CD4-positive, alpha-beta T cell (primary cell): ENCODE measurements around the gene LRRC3B. TPM values are rescaled to one million over a fixed set of nuclear protein-coding genes. Genes with fewer than 3 reads are reported as not detected.

Source experiments
- ATAC-seq: fragments of 200-7000 bp; cut with Tn5 transposase; one replicate; pipeline ENCODE4 v1.10.0; 2022; ENCODE audit warnings: mild to moderate bottlenecking; ENCODE audit not compliant: poor library complexity
- CTCF ChIA-PET: fragments of 350-600 bp; sonication (Branson Sonifier 250); formaldehyde crosslinking; loops from one replicate; lab custom pipeline; 2021; ENCODE audit warnings: antibody characterized with exemption, inconsistent platforms; lab: Charles Lee
- POLR2A ChIA-PET: fragments of 350-600 bp; sonication (Branson Sonifier 250); formaldehyde crosslinking; loops from one replicate; lab custom pipeline; 2021; ENCODE audit warnings: antibody characterized with exemption, inconsistent platforms; lab: Charles Lee
- DNase-seq, 14 experiments: peaks; one replicate each; pipeline ENCODE4 v3.0.0-alpha.2; 2013 to 2020; ENCODE audit warnings: mixed read lengths in 2 of 14
- H3K27ac ChIP-seq, 2 donors: one replicate each; pipeline versions ENCODE4 v1.5.1 to v1.7.0; 2013; ENCODE audit warnings: low read length in 2 of 2, low read depth in 1 of 2, mild to moderate bottlenecking in 1 of 2
- H3K27me3 ChIP-seq, 2 experiments: 1 replicate in 1 of 2; 2 replicates in 1 of 2; pipeline versions ENCODE4 v1.6.1 to v1.7.0; 2013; ENCODE audit warnings: low read length in 2 of 2, control low read depth in 1 of 2, mild to moderate bottlenecking in 1 of 2, moderate library complexity in 1 of 2; ENCODE audit not compliant: insufficient read depth in 2 of 2, control insufficient read depth in 1 of 2
- H3K36me3 ChIP-seq: one replicate; pipeline ENCODE4 v1.6.1; 2013; ENCODE audit warnings: low read length, control low read depth; ENCODE audit not compliant: insufficient read depth
- H3K4me1 ChIP-seq: one replicate; pipeline ENCODE4 v1.6.1; 2013; ENCODE audit warnings: low read length, control low read depth; ENCODE audit not compliant: insufficient read depth
- H3K4me3 ChIP-seq: one replicate; pipeline ENCODE4 v1.5.1; 2013; ENCODE audit warnings: mild to moderate bottlenecking, low read length, moderate library complexity
- H3K9me3 ChIP-seq, 2 experiments: 1 replicate in 1 of 2; 2 replicates in 1 of 2; pipeline versions ENCODE4 v1.6.1 to v1.7.0; 2013; ENCODE audit warnings: low read length in 2 of 2, mild to moderate bottlenecking in 2 of 2, control low read depth in 1 of 2, moderate library complexity in 1 of 2; ENCODE audit not compliant: control insufficient read depth in 1 of 2, insufficient read depth in 1 of 2
- H3K27ac Mint-ChIP-seq: one replicate; pipeline ENCODE4 v1.8.0; 2020; ENCODE audit warnings: mixed read lengths
- H3K27me3 Mint-ChIP-seq: one replicate; pipeline ENCODE4 v1.8.0; 2021; ENCODE audit warnings: mixed read lengths
- H3K36me3 Mint-ChIP-seq: one replicate; pipeline ENCODE4 v1.8.0; 2021; ENCODE audit warnings: low read depth, mixed read lengths
- H3K4me1 Mint-ChIP-seq: one replicate; pipeline ENCODE4 v1.8.0; 2021; ENCODE audit warnings: low read depth, mixed read lengths
- H3K4me3 Mint-ChIP-seq: one replicate; pipeline ENCODE4 v1.8.0; 2020; ENCODE audit warnings: mild to moderate bottlenecking, mixed read lengths
- H3K9me3 Mint-ChIP-seq: one replicate; pipeline ENCODE4 v1.8.0; 2020; ENCODE audit warnings: mixed read lengths
- CTCF ChIP-seq: fragments of 200-600 bp; IDR thresholded peaks from one replicate; pipeline ENCODE4 v1.8.0; 2022; ENCODE audit warnings: antibody characterized with exemption, mild to moderate bottlenecking
- intact Hi-C, 2 experiments: fragments of 100-400 bp; cut with DNase I in 1 of 2; cut with micrococcal nuclease in 1 of 2; formaldehyde crosslinking; loops; one replicate each; pipeline versions ENCODE4 v1.15.1 to v1.9.0; 2023 to 2025; cut with DNase I, micrococcal nuclease
- polyA plus RNA-seq, 2 donors: library from polyadenylated mRNA; unstranded; fragments of 120-200 nt; gene quantifications; one replicate each; pipeline ENCODE4 v1.2.1, GENCODE V29; 2013
- total RNA-seq, 174 experiments: library from RNA in 2 of 174; stranded (reverse) in 2 of 174; gene quantifications; one replicate each; pipeline ENCODE4 v1.2.3 and lab custom pipeline; 2021 to 2026

LRRC3B gene
- not detected for total RNA-seq
- not detected for polyA plus RNA-seq (2013, experiment 1 of 2)
- polyA plus RNA-seq (2013, experiment 2 of 2), result 0.18 TPM
- 0 to 0.15 (median 0) reads per million in 172 experiments for total RNA-seq (lab: John Stamatoyannopoulos, UW)

- peaks cover 49% of the 10 kb centered on the region for H3K27me3 Mint-ChIP-seq
- no peaks in the 10 kb centered on the region for H3K9me3 Mint-ChIP-seq
Measured at GRCh38 chr3:26622621-26623418, at the start of gene LRRC3B. LRRC3B (plus strand) TSS chr3:26622772; CDS start chr3:26709673, 86,901 bp downstream.

GRCh38 chr3:26574766-26575165 is 47.8 kb upstream of the LRRC3B start:
- Histone ChIP-seq H3K4me3 (no peak overlapping the region), H3K27ac (no peak overlapping the region), H3K9me3 (peaks cover 0 to 3% of the 10 kb centered on the region in 2 experiments), H3K27me3 (no peaks in the 10 kb centered on the region), H3K4me1 (no peaks in the 10 kb centered on the region), H3K36me3 (no peaks in the 10 kb centered on the region)
- POLR2A ChIA-PET, result no interaction called here
- Mint-ChIP-seq H3K9me3 (peaks cover 12% of the 10 kb centered on the region), H3K4me1 (no peaks in the 10 kb centered on the region), H3K27me3 (no peaks in the 10 kb centered on the region), H3K4me3 (no peak overlapping the region), H3K36me3 (no peaks in the 10 kb centered on the region), H3K27ac (no peak overlapping the region)
- no peak for TF ChIP-seq CTCF
- no peak for ATAC-seq
- CTCF ChIA-PET, result no interaction called here
- DNase-seq, result no peak
- intact Hi-C loops, result no loop called here

More at GRCh38 chr3:26622621-26623418, at the start of gene LRRC3B:
- POLR2A ChIA-PET, result no interaction called here
- Histone ChIP-seq H3K4me3 (no peak within 1 kb of the TSS), H3K9me3 (peaks cover 0 to 25% of the 10 kb centered on the region in 2 experiments), H3K27me3 (peaks cover 24 to 26% of the 10 kb centered on the region in 2 experiments), H3K4me1 (no peaks in the 10 kb centered on the region), H3K36me3 (no peaks in the 10 kb centered on the region), H3K27ac (no peak within 1 kb of the TSS)
- no peaks in the 10 kb centered on the region for H3K36me3 Mint-ChIP-seq
- DNase-seq (no peak), ATAC-seq (no peak)
- intact Hi-C loops, result no loop called here
- H3K4me3 Mint-ChIP-seq, result no peak within 1 kb of the TSS
- H3K4me1 Mint-ChIP-seq, result no peaks in the 10 kb centered on the region
- H3K27ac Mint-ChIP-seq, result no peak within 1 kb of the TSS
- CTCF ChIA-PET, result no interaction called here
- no peak for TF ChIP-seq CTCF

GRCh38 chr3:26579116-26579515 is 43.5 kb upstream of the LRRC3B start:
- no peak for TF ChIP-seq CTCF
- ATAC-seq (no peak), DNase-seq (no peak)
- Histone ChIP-seq H3K27me3 (no peaks in the 10 kb centered on the region), H3K27ac (no peak overlapping the region), H3K4me3 (no peak overlapping the region), H3K36me3 (no peaks in the 10 kb centered on the region), H3K9me3 (no peaks in the 10 kb centered on the region), H3K4me1 (no peaks in the 10 kb centered on the region)
- Mint-ChIP-seq H3K4me1 (no peaks in the 10 kb centered on the region), H3K9me3 (peaks cover 7% of the 10 kb centered on the region), H3K4me3 (no peak overlapping the region), H3K27ac (no peak overlapping the region), H3K36me3 (no peaks in the 10 kb centered on the region), H3K27me3 (no peaks in the 10 kb centered on the region)
- intact Hi-C loops, result no loop called here
- ChIA-PET CTCF (interaction anchor here (1.7 kb wide), 1 partner anchor 29 kb away, joined by 3 read pairs; no protein-coding TSS in a partner anchor), POLR2A (no interaction called here)
